GM21825 (cell line): ENCODE measurements around the gene CCDC83.
"Not testable (repeated sequence)": the region's sequence is repeated elsewhere in the genome, so short reads cannot be mapped to it uniquely, and the experiment has no call there.

Experiments
- ATAC-seq: cut with Tn5 transposase; IDR thresholded peaks from one replicate; pipeline ENCODE4 v1.9.1; 2021; ENCODE audit warnings: mild to moderate bottlenecking, moderate library complexity; ENCODE audit not compliant: unreplicated experiment

CCDC83 gene

GRCh38 chr11:85835263-85835662, 19.9 kb upstream of the CCDC83 start:
- ATAC-seq = no peak

GRCh38 chr11:85835729-85836128, 19.5 kb upstream of the CCDC83 start:
- ATAC-seq = no peak

GRCh38 chr11:85840932-85841331, 14.3 kb upstream of the CCDC83 start:
- not testable (repeated sequence) for ATAC-seq

GRCh38 chr11:85843929-85844328, 11.3 kb upstream of the CCDC83 start:
- ATAC-seq = no peak

- ATAC-seq = no peak
These were observed 10.6 kb upstream of the CCDC83 start for GRCh38 chr11:85844439-85845123.

GRCh38 chr11:85845124-85845631, 10.0 kb upstream of the CCDC83 start:
- ATAC-seq = no peak

- ATAC-seq = no peak
These were observed 7.7 kb upstream of the CCDC83 start for GRCh38 chr11:85847436-85847835.

- ATAC-seq = no peak
These were observed 7.2 kb upstream of the CCDC83 start for GRCh38 chr11:85848006-85848405.

- ATAC-seq = no peak
These were observed 6.6 kb upstream of the CCDC83 start for GRCh38 chr11:85848556-85848955.

GRCh38 chr11:85852754-85853153, 2.4 kb upstream of the CCDC83 start:
- ATAC-seq = not testable (repeated sequence)

GRCh38 chr11:85853541-85853940, 1.6 kb upstream of the CCDC83 start:
- not testable (repeated sequence) for ATAC-seq

- ATAC-seq = no peak
These were observed 999 bp upstream of the CCDC83 start for GRCh38 chr11:85854212-85854556.

GRCh38 chr11:85854557-85855340, 434 bp upstream of the CCDC83 start:
- ATAC-seq = peak; percentile 99

GRCh38 chr11:85857098-85857497, 1.9 kb downstream of the CCDC83 start:
- no peak for ATAC-seq

GRCh38 chr11:85859541-85859940, 4.4 kb downstream of the CCDC83 start:
- ATAC-seq = not testable (repeated sequence)

GRCh38 chr11:85863855-85864254, 8.7 kb downstream of the CCDC83 start:
- no peak for ATAC-seq

GRCh38 chr11:85866137-85866827, 11.1 kb downstream of the CCDC83 start:
- no peak for ATAC-seq

- ATAC-seq = no peak
These were observed 12.6 kb downstream of the CCDC83 start for GRCh38 chr11:85867751-85868150.

GRCh38 chr11:85869781-85870180, 14.6 kb downstream of the CCDC83 start:
- ATAC-seq = no peak

GRCh38 chr11:85874265-85874664, 19.1 kb downstream of the CCDC83 start:
- ATAC-seq = no peak

- ATAC-seq = no peak
These were observed 20.3 kb downstream of the CCDC83 start for GRCh38 chr11:85875505-85875904.

- no peak for ATAC-seq
These were observed 29.4 kb downstream of the CCDC83 start for GRCh38 chr11:85884581-85885021.
